ENCODE results near the gene FCAR. TPM values are rescaled to one million over a fixed set of nuclear protein-coding genes. Genes with fewer than 3 reads are reported as not detected.
"Not testable (repeated sequence)": the region's sequence is repeated elsewhere in the genome, so short reads cannot be mapped to it uniquely, and the experiment has no call there.

FCAR gene
- total RNA-seq, 1 donor from 2014 or later: not detected

- DNase-seq (ENCODE audit: low read depth in 2 of 2): not testable (repeated sequence)
These were observed 20.1 kb downstream of the FCAR start for GRCh38 chr19:54894106-54894505.

DNA sequence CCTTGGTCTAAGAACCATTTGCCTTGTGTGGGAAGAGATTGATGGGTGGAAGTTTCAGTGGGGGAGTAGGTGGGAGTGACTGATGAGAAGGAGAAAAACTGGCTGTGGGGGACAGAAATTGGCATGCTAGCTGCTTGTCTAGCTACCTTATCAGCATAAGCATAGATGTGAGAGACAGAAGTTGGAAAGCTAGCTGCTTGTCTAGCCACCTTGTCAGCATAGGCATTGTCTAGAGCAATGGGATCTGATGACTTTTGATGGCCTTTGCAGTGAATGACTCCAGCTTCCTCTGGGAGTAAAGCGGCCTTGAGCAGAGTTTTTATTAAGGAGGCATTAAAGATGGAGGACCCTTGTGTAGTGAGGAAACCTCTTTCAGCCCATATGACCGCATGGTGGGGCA lies 22.0 kb downstream of the FCAR start:
- no peak for DNase-seq (ENCODE audit: low read depth in 2 of 2)

DNA sequence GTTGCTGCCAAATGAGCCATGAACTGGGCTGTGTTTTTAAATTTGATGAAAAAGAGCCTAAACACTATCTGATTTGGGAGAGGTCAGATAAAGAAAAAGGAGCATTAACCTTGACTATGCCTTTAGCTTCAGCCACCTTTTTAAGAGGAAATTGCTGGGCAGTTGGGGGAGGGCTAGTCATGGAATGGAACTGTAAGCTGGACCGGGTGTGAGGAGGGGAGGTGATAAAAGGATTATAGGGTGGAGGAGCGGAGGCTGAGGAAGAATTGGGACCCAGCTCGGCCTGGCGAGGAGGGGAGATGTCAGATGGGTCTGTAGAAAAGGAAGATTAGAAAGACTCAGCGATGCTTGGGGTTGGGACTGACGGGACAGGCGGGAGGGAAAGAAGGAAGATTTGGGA lies 24.6 kb downstream of the FCAR start:
- not testable (repeated sequence) for DNase-seq (ENCODE audit: low read depth in 2 of 2)

- not testable (repeated sequence) for DNase-seq (ENCODE audit: low read depth in 2 of 2)
These were observed 25.6 kb downstream of the FCAR start for GRCh38 chr19:54899646-54900045.

GRCh38 chr19:54901153-54901552 lies 27.1 kb downstream of the FCAR start:
- not testable (repeated sequence) for DNase-seq (ENCODE audit: low read depth in 2 of 2)

DNA sequence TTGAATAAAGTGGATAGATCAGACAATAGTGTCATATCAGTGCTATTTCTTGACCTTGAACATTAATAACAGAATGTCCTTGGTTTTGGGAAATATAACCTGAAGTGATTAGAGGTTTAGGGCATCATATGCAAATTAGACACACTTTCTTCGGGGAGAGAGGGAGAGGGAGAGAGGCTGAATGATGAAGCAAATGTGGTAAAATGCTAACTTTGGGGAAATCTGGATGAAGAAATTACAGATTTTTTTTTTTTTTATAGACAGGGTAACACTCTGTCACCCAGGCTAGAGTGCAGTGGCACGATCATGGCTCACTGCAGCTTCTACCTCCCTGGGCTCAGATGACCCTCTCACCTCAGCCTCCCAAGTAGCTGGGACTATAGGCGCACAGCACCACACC lies 28.0 kb downstream of the FCAR start:
- DNase-seq (ENCODE audit: low read depth in 2 of 2): no peak

DNA sequence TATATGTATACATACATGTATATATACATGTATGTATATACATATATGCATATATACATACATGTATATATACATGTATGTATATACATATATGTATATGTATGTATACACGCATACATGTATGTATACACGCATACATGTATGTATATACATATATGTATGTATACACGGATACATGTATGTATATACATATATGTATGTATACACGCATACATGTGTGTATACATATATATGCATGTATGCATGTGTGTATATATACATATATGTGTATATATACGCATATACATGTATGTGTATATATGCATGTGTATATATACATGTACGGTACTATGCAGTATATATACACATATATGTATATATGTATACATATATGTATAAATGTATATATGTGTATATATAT lies 29.3 kb downstream of the FCAR start:
- DNase-seq (ENCODE audit: low read depth in 2 of 2): no peak

GRCh38 chr19:54904261-54904660 lies 30.2 kb downstream of the FCAR start:
- not testable (repeated sequence) for DNase-seq (ENCODE audit: low read depth in 2 of 2)

DNA sequence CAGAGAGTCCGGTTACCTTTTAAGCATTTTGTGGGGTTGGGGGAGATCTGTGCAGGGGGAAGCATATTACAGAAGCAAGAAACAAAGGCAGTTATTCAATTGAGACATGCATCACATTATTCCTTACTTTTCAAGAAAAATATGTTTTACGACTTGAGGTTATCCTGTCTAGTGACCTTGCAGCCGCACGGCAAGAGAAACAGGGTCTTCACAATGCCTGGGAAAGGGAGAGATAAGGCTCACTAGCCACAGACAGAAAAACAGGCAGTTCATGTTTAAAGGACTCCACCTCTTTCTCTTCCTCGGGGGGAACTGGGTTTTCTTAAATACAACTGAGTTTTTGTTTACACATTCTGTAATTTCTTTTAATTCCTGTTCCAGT lies 31.4 kb downstream of the FCAR start:
- DNase-seq (ENCODE audit: low read depth in 2 of 2): no peak

GRCh38 chr19:54905803-54906511 lies 31.9 kb downstream of the FCAR start, which contains the start of gene NCR1:
Gene NCR1, plus strand, starts transcription at chr19:54906148. Its CDS starts 40 bp downstream, at chr19:54906188.
- no peak for DNase-seq (ENCODE audit: low read depth in 2 of 2)

- DNase-seq (ENCODE audit: low read depth in 2 of 2): no peak
These were observed 32.8 kb downstream of the FCAR start for GRCh38 chr19:54906819-54907218.

DNA sequence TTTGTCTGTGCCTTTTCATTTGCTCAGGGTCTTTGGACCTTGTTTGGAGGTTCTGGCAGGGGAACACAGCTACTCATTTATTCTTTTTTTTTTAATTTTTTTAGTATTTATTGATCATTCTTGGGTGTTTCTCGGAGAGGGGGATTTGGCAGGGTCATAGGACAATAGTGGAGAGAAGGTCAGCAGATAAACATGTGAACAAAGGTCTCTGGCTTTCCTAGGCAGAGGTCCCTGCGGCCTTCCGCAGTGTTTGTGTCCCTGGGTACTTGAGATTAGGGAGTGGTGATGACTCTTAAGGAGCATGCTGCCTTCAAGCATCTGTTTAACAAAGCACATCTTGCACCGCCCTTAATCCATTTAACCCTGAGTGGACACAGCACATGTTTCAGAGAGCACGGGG lies 33.9 kb downstream of the FCAR start:
- not testable (repeated sequence) for DNase-seq (ENCODE audit: low read depth in 2 of 2)

DNA sequence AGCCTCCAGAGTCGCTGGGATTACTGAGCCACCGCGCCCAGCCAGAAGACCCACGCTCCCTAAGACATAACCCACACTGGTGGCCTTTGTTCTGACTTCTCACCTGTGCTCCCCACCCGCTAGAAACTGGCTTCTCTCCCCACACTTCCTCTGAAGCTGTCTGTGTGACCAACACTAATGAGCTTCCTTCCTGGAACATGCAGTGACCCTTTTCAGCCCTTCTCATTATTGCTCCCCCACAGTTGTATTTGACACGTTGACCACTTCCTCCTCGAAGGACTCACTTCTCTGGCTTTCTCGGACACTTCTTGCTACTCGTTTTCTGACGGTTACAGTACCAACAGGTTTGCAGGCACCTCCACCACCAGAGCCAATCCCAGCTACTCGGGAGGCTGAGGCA lies 42.8 kb downstream of the FCAR start:
- no peak for DNase-seq (ENCODE audit: low read depth in 2 of 2)

GRCh38 chr19:54918499-54918898 lies 44.5 kb downstream of the FCAR start:
- DNase-seq (ENCODE audit: low read depth in 2 of 2): no peak

DNA sequence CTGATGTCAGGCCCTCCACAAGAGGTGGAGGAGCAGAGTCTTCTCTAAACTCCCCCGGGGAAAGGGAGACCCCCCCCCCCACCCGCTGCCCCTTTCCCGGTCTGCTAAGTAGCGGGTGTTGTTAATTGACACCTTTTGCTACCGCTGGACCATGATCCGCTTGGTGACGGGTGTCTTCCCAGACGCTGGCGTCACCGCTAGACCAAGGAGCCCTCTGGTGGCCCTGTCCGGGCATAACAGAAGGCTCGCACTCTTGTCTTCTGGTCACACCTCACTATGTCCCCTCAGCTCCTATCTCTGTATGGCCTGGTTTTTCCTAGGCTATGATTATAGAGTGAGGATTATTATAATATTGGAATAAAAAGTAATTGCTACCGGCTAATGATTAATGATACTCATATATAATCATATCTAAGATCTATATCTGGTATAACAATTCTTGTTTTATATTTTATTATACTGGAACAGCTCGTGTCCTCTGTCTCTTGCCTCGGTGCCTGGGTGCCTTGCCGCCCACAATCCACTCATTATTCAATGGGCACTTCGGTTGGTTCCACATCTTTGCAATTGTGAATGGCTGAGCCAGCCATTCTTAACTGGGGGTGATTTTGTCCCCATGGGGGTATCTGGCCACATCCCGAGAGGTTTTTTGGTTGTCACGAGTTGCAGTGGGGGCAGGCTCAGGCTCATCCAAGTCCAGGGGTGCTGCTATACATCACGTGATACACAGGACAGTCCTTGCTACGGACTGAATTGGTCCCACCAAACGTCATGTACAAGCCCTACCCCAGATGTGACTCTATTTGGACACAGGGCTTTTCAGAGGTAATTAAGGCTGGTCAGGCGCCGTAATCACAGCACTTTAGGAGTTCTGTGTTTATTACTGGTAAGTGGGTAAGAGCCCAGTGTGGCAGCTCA lies 45.9 kb downstream of the FCAR start:
- DNase-seq (ENCODE audit: low read depth in 2 of 2): not testable (repeated sequence)

GRCh38 chr19:54921082-54921481 lies 47.0 kb downstream of the FCAR start:
- DNase-seq (ENCODE audit: low read depth in 2 of 2): no peak

DNA sequence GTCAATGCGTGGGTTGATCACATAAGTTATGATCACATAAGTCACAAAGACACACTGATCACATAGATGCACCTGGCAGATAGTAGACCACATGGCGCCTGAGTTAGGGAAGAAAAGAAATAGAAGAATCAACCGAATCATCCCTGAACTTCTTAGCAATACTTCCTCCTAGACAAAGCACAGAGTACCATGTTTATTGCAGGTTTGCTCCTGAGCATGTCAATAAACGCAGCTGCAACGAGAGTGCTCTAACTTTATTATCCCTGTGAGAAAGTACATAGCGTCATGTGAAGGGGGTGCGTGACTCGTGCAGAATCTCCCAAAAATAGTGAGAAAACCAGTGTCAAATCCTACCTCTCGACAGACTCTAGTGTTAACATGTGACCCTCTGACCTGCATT lies 49.2 kb downstream of the FCAR start:
- no peak for DNase-seq (ENCODE audit: low read depth in 2 of 2)

- DNase-seq (ENCODE audit: low read depth in 2 of 2): no peak
These were observed 54.3 kb downstream of the FCAR start for GRCh38 chr19:54928299-54928698.

GRCh38 chr19:54937926-54938325 lies 63.9 kb downstream of the FCAR start:
- no peak for DNase-seq (ENCODE audit: low read depth in 2 of 2)

DNA sequence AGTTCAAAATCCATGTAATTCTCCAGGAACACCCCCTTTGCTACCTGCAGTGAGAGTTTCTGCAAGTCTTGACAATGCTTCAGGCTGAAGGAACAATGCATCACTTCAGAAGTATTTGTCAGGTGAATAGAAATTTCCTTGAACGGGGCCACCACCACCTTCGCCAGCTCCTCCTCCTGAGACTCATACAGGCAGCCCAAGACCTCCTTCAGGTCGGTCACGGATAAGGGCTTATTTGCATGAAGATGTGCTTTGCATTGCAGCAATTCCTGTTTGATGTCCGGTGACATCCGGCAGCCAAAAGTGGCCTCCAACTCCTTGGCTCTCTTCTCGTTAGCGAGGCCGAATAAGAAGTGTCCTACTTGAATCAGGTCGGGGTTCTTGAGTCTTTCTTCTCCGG lies 64.9 kb downstream of the FCAR start:
- DNase-seq (ENCODE audit: low read depth in 2 of 2): no peak

DNA sequence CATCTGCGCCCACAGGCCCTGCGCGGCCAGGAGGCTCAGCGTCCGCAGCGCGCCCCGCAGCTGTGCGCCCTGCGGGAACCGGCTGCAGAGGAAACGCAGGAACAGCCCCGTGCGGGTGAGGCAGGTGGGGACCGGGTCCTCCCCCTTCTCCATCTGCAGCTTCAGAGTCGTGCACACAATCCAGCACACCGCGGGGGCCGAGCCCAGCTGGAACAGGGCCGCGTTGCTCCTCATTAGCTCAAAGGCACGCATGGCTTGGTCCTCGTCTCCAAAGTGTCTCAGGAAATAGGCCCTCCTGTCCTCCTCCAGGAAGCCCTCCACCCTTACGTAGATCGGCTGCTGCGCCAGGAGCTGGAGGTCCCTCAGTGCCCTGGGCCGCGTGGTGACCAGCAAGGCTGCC lies 65.5 kb downstream of the FCAR start:
- not testable (repeated sequence) for DNase-seq (ENCODE audit: low read depth in 2 of 2)
